NB4 (cell line): Measurements from ENCODE around the gene NPB.

ENCODE experiments used
- POLR2A ChIP-seq: IDR thresholded peaks from 2 replicates; pipeline ENCODE4 v1.6.1; 2011; ENCODE audit warnings: mild to moderate bottlenecking; ENCODE audit not compliant: insufficient read length; ENCODE audit errors: extremely low read depth
- TF ChIP-seq, protein P1 (sequence below): IDR thresholded peaks from one replicate; pipeline ENCODE4 v1.5.1; 2012; ENCODE audit warnings: low read depth, low read length
- TF ChIP-seq, protein P2 (sequence below): IDR thresholded peaks from 2 replicates; pipeline ENCODE4 v1.6.1; 2011; ENCODE audit warnings: low read depth, low read length

DNA sequence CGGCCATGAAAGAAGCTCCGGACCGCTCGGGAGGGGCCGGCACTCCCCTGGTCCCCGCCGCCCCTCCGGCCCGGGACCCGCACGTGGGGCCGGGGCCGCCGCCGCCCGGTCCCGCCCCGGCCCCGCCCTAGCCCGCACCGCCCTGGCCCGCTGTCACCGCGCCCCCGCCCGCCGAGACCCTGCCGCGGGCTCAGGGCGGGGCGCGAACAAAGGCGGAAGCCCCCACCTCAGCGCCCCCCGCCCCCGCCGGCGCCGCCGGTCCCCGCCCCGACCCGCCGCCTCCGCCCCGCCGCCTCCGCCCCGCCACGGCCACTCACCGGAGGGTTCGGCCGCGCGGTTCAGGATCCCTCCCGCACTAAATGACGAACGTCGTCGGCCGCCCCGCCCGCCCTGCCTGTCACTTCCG is 31.1 kb upstream of the NPB start, which contains the start of gene ARHGDIA:
- no peak for TF ChIP-seq POLR2A
- TF ChIP-seq, protein P1, sequence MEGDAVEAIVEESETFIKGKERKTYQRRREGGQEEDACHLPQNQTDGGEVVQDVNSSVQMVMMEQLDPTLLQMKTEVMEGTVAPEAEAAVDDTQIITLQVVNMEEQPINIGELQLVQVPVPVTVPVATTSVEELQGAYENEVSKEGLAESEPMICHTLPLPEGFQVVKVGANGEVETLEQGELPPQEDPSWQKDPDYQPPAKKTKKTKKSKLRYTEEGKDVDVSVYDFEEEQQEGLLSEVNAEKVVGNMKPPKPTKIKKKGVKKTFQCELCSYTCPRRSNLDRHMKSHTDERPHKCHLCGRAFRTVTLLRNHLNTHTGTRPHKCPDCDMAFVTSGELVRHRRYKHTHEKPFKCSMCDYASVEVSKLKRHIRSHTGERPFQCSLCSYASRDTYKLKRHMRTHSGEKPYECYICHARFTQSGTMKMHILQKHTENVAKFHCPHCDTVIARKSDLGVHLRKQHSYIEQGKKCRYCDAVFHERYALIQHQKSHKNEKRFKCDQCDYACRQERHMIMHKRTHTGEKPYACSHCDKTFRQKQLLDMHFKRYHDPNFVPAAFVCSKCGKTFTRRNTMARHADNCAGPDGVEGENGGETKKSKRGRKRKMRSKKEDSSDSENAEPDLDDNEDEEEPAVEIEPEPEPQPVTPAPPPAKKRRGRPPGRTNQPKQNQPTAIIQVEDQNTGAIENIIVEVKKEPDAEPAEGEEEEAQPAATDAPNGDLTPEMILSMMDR: no peak
- TF ChIP-seq, protein P2, sequence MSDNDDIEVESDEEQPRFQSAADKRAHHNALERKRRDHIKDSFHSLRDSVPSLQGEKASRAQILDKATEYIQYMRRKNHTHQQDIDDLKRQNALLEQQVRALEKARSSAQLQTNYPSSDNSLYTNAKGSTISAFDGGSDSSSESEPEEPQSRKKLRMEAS: no peak
